ENCODE measurements around the gene NPIPB8.
A peak's percentile ranks its signal among the peaks of the same experiment; 100 is the strongest.
"Not testable (repeated sequence)": the region's sequence is repeated elsewhere in the genome, so short reads cannot be mapped to it uniquely, and the experiment has no call there.

NPIPB8 gene

GRCh38 chr16:28608867-28609596, 28.8 kb upstream of the NPIPB8 start:
- H3K27ac ChIP-seq (ENCODE audit: low read depth, low read length); H3K36me3 ChIP-seq (ENCODE audit: control insufficient read depth, insufficient read depth, low read length); H3K9ac ChIP-seq (ENCODE audit: low read length); H3K4me1 ChIP-seq (ENCODE audit: control insufficient read depth, insufficient read depth, low read length); H3K27me3 ChIP-seq (ENCODE audit: control insufficient read depth, insufficient read depth, low read length): not testable (repeated sequence)
- peak overlapping the region; percentile 52 for H3K4me3 ChIP-seq (ENCODE audit: low read length)

DNA sequence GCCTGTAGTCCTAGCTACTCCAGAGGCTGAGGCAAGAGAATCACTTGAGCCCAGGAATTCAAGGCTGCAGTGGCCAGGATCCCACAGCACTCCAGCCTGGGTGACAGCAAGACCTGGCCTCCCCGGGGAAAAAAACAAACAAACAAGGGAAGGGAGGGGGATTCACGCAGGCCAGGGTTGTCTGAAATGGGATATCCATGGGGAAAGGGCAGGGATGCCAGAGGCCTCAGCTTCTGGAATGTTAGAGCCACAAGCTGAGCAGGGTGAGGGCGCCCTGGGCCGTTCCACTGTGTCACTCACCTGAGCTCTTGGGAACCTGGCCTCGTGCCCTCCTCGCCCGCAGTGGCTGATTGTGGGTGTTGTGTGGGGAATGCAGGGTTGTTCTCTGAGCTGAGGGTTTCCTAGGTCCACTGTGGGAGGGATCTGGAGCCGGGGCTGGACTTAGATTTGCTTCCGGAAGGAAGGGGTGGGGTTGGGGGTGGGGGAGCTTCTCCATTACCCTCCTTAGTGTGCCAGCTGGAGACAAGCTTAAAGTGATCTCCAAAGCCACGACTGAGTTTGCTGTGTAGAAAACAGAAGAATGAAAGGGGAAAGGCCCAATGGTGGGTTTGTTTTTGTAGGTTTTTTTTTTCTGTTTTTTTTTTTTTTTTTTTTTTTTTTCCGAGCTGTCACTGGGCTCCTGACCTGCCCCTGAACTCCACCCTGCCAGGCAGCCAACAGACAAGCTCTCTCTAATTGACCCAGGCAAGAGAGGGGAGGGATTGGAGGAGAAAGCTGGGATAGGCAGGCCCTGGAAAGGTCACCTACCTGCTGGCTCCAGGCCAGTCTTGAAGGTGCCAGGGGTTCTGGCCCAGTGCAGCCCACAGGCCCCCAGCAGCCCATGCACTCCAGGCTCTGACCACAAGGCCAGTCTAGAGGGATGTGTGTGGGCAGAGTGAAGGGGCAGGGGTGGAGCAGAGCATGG, 28.0 kb upstream of the NPIPB8 start, which contains the start of gene SULT1A1:
Gene SULT1A1 (minus strand): TSS at position 414 of the 964 bp plus-strand sequence. CDS start 1,189 bp downstream, outside the sequence.
- Histone ChIP-seq H3K9ac (ENCODE audit: low read length) (no peak within 1 kb of the TSS), H3K4me3 (ENCODE audit: low read length) (peak within 1 kb of the TSS; percentile 52), H3K36me3 (ENCODE audit: control insufficient read depth, insufficient read depth, low read length) (no peaks in the 10 kb centered on the region), H3K27ac (ENCODE audit: low read depth, low read length) (no peak within 1 kb of the TSS), H3K27me3 (ENCODE audit: control insufficient read depth, insufficient read depth, low read length) (no peaks in the 10 kb centered on the region), H3K4me1 (ENCODE audit: control insufficient read depth, insufficient read depth, low read length) (no peaks in the 10 kb centered on the region)

DNA sequence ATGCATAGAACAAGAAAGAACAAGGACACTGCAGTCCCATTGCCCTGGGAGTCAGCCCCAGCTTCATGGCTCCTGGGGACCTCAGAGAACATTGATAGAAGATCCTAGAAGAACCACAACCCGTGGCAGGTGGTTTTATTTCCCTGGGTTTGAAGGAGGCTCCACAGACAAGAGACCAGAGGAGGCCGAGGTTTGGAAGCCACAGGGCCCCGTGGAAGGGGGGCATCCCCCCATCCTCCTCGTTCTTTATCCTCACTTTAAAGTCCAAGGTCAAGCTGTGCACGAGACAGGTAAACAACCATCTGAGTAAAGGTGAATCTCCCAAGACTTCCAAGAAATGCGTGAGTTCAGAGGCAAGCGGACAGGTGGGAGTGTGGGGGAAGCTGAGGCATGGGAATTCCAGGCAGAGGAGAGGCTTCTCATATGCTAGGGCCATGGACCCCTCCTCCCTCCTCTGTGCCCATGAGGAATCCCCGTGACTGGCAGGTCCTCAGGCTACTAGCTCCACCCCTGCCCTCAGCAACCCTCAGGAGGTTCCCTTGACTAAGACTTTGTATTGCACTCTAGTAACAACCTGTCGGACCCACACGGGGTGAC, 27.2 kb upstream of the NPIPB8 start:
- no peaks in the 10 kb centered on the region for H3K4me1 ChIP-seq (ENCODE audit: control insufficient read depth, insufficient read depth, low read length)
- H3K4me3 ChIP-seq (ENCODE audit: low read length) = no peak overlapping the region
- H3K27me3 ChIP-seq (ENCODE audit: control insufficient read depth, insufficient read depth, low read length) = no peaks in the 10 kb centered on the region
- no peak overlapping the region for H3K9ac ChIP-seq (ENCODE audit: low read length)
- no peaks in the 10 kb centered on the region for H3K36me3 ChIP-seq (ENCODE audit: control insufficient read depth, insufficient read depth, low read length)
- no peak overlapping the region for H3K27ac ChIP-seq (ENCODE audit: low read depth, low read length)

GRCh38 chr16:28612359-28613280, 25.2 kb upstream of the NPIPB8 start:
- not testable (repeated sequence) for H3K9ac ChIP-seq (ENCODE audit: low read length); H3K27me3 ChIP-seq (ENCODE audit: control insufficient read depth, insufficient read depth, low read length); H3K4me1 ChIP-seq (ENCODE audit: control insufficient read depth, insufficient read depth, low read length); H3K36me3 ChIP-seq (ENCODE audit: control insufficient read depth, insufficient read depth, low read length); H3K4me3 ChIP-seq (ENCODE audit: low read length); H3K27ac ChIP-seq (ENCODE audit: low read depth, low read length)

DNA sequence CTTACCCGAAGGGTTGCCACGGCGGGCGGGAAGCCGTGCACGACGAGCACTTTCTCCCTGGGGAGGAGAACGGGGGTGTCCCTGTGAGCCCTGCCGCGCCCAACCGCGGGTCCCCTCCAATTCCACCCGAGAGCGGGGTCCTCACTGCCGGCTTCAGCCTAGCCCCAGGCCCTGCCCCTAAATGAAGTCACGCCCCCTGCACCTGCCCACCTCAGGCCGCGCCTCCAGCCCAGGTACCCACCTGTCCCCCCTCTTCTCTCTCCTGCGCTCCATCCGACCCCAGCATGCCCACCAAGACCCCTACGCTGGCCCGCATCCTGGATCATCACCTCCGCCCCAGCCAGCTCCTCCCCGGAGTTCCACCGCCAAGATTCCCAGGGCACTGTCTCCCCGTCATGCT, 24.0 kb upstream of the NPIPB8 start:
- H3K27me3 ChIP-seq (ENCODE audit: control insufficient read depth, insufficient read depth, low read length); H3K4me1 ChIP-seq (ENCODE audit: control insufficient read depth, insufficient read depth, low read length); H3K27ac ChIP-seq (ENCODE audit: low read depth, low read length); H3K36me3 ChIP-seq (ENCODE audit: control insufficient read depth, insufficient read depth, low read length); H3K4me3 ChIP-seq (ENCODE audit: low read length); H3K9ac ChIP-seq (ENCODE audit: low read length): not testable (repeated sequence)

- H3K36me3 ChIP-seq (ENCODE audit: control insufficient read depth, insufficient read depth, low read length); H3K9ac ChIP-seq (ENCODE audit: low read length); H3K27me3 ChIP-seq (ENCODE audit: control insufficient read depth, insufficient read depth, low read length); H3K4me1 ChIP-seq (ENCODE audit: control insufficient read depth, insufficient read depth, low read length); H3K4me3 ChIP-seq (ENCODE audit: low read length); H3K27ac ChIP-seq (ENCODE audit: low read depth, low read length): not testable (repeated sequence)
Observed at GRCh38 chr16:28614561-28614960, 23.3 kb upstream of the NPIPB8 start.

- not testable (repeated sequence) for H3K4me3 ChIP-seq (ENCODE audit: low read length); H3K4me1 ChIP-seq (ENCODE audit: control insufficient read depth, insufficient read depth, low read length); H3K36me3 ChIP-seq (ENCODE audit: control insufficient read depth, insufficient read depth, low read length); H3K27ac ChIP-seq (ENCODE audit: low read depth, low read length); H3K9ac ChIP-seq (ENCODE audit: low read length); H3K27me3 ChIP-seq (ENCODE audit: control insufficient read depth, insufficient read depth, low read length)
Observed at GRCh38 chr16:28615486-28616223, 22.2 kb upstream of the NPIPB8 start.

DNA sequence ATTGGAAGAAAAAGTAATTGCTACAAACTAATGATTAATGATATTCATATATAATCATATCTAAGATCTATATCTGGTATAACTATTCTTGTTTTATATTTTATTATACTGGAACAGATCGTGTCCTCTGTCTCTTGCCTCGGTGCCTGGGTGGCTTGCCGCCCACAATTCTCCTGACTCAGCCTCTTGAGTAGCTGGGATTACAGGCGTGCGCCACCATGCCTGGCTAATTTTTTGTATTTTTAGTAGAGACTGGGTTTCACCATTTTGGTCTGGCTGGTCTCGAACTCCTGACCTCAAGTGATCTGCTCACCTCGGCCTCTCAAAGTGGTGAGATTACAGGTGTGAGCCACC, 21.7 kb upstream of the NPIPB8 start:
- not testable (repeated sequence) for H3K9ac ChIP-seq (ENCODE audit: low read length); H3K4me3 ChIP-seq (ENCODE audit: low read length); H3K27me3 ChIP-seq (ENCODE audit: control insufficient read depth, insufficient read depth, low read length)

GRCh38 chr16:28616636-28617035, 21.2 kb upstream of the NPIPB8 start:
- Histone ChIP-seq H3K27ac (ENCODE audit: low read depth, low read length) (no peak overlapping the region), H3K36me3 (ENCODE audit: control insufficient read depth, insufficient read depth, low read length) (no peaks in the 10 kb centered on the region), H3K4me1 (ENCODE audit: control insufficient read depth, insufficient read depth, low read length) (no peaks in the 10 kb centered on the region), H3K27me3 (ENCODE audit: control insufficient read depth, insufficient read depth, low read length) (no peaks in the 10 kb centered on the region), H3K4me3 (ENCODE audit: low read length) (no peak overlapping the region), H3K9ac (ENCODE audit: low read length) (no peak overlapping the region)

More for the DNA sequence above, 21.7 kb upstream of the NPIPB8 start:
- H3K27ac ChIP-seq (ENCODE audit: low read depth, low read length); H3K4me1 ChIP-seq (ENCODE audit: control insufficient read depth, insufficient read depth, low read length); H3K36me3 ChIP-seq (ENCODE audit: control insufficient read depth, insufficient read depth, low read length): not testable (repeated sequence)

- H3K36me3 ChIP-seq (ENCODE audit: control insufficient read depth, insufficient read depth, low read length) = no peaks in the 10 kb centered on the region
- no peaks in the 10 kb centered on the region for H3K27me3 ChIP-seq (ENCODE audit: control insufficient read depth, insufficient read depth, low read length)
- no peak overlapping the region for H3K27ac ChIP-seq (ENCODE audit: low read depth, low read length)
- no peak overlapping the region for H3K4me3 ChIP-seq (ENCODE audit: low read length)
- no peaks in the 10 kb centered on the region for H3K4me1 ChIP-seq (ENCODE audit: control insufficient read depth, insufficient read depth, low read length)
- H3K9ac ChIP-seq (ENCODE audit: low read length) = no peak overlapping the region
Observed at GRCh38 chr16:28617874-28618273, 20.0 kb upstream of the NPIPB8 start.

DNA sequence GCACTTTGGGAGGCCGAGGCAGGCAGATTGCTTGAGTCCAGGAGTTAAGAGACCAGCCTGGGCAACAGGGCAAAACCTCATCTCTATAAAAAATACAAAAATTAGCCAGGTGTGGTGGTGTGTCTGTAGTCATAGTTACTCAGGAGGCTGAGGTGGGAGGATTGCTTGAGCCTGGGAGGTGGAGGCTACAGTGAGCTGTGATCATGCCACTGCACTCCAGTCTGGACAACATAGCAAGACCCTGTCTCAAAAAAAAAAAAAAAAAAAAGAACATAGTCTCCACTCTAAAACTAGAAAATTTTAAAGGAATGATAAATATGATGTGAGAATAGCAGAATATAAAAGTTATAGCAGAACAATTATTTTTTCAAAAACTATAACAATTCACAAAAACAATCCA, 17.5 kb upstream of the NPIPB8 start:
- not testable (repeated sequence) for H3K36me3 ChIP-seq (ENCODE audit: control insufficient read depth, insufficient read depth, low read length)

More for the DNA sequence above, 17.5 kb upstream of the NPIPB8 start:
- not testable (repeated sequence) for H3K4me3 ChIP-seq (ENCODE audit: low read length); H3K9ac ChIP-seq (ENCODE audit: low read length); H3K4me1 ChIP-seq (ENCODE audit: control insufficient read depth, insufficient read depth, low read length); H3K27ac ChIP-seq (ENCODE audit: low read depth, low read length); H3K27me3 ChIP-seq (ENCODE audit: control insufficient read depth, insufficient read depth, low read length)

All from rectal smooth muscle tissue (tissue), 1 donor.